Measurements from ENCODE around the gene ASCC2.

Gene ASCC2

GRCh38 chr22:29816128-29816527, 21.9 kb downstream of the ASCC2 start:
- DNase-seq, result peak; percentile 25

- no peak for DNase-seq
Measured at GRCh38 chr22:29815580-29815979, 22.5 kb downstream of the ASCC2 start.

GRCh38 chr22:29814003-29814402, 24.1 kb downstream of the ASCC2 start:
- DNase-seq, result no peak

GRCh38 chr22:29813563-29813962, 24.5 kb downstream of the ASCC2 start:
- no peak for DNase-seq

GRCh38 chr22:29813126-29813525, 24.9 kb downstream of the ASCC2 start:
- DNase-seq, result no peak

- DNase-seq, result no peak
Measured at GRCh38 chr22:29811377-29811776, 26.7 kb downstream of the ASCC2 start.

GRCh38 chr22:29810216-29810615, 27.9 kb downstream of the ASCC2 start:
- no peak for DNase-seq

- DNase-seq, result no peak
Measured at GRCh38 chr22:29806196-29806595, 31.9 kb downstream of the ASCC2 start.

GRCh38 chr22:29804985-29805384, 33.1 kb downstream of the ASCC2 start:
- no peak for DNase-seq

GRCh38 chr22:29803190-29803589, 34.9 kb downstream of the ASCC2 start:
- DNase-seq, result no peak

- no peak for DNase-seq
Measured at GRCh38 chr22:29801796-29802195, 36.3 kb downstream of the ASCC2 start.

GRCh38 chr22:29801153-29801552, 36.9 kb downstream of the ASCC2 start:
- no peak for DNase-seq

- DNase-seq, result peak; percentile 65
Measured at GRCh38 chr22:29799217-29799680, 38.8 kb downstream of the ASCC2 start.

GRCh38 chr22:29798801-29799200, 39.3 kb downstream of the ASCC2 start:
- no peak for DNase-seq

GRCh38 chr22:29798318-29798717, 39.8 kb downstream of the ASCC2 start:
- peak; percentile 18 for DNase-seq

GRCh38 chr22:29797351-29797750, 40.7 kb downstream of the ASCC2 start:
- no peak for DNase-seq

- DNase-seq, result no peak
Measured at GRCh38 chr22:29795663-29796062, 42.4 kb downstream of the ASCC2 start.

- no peak for DNase-seq
Measured at GRCh38 chr22:29793396-29793795, 44.7 kb downstream of the ASCC2 start.

- no peak for DNase-seq
Measured at GRCh38 chr22:29790061-29790460, 48.0 kb downstream of the ASCC2 start.

GRCh38 chr22:29788339-29789279, 49.5 kb downstream of the ASCC2 start:
- DNase-seq, result no peak

GRCh38 chr22:29787371-29787980, 50.6 kb downstream of the ASCC2 start:
- no peak for DNase-seq

- DNase-seq, result no peak
Measured at GRCh38 chr22:29786031-29786430, 52.0 kb downstream of the ASCC2 start.

GRCh38 chr22:29784451-29785361, 53.4 kb downstream of the ASCC2 start:
- DNase-seq, result no peak

Measured in fibroblast of skin of right biceps (primary cell).